ENCODE data around the gene ETNK2. TPM values are rescaled to one million over a fixed set of nuclear protein-coding genes. Genes with fewer than 3 reads are reported as not detected.

The ETNK2 gene
- total and polyA plus RNA-seq, 2 experiments from 2014 or later, result 7.6 to 26.2 TPM

GRCh38 chr1:204091787-204092312, 60.0 kb downstream of the ETNK2 start (continued):
- TF ChIP-seq CTCF (conservative IDR thresholded peaks at IDR 0.05; ENCODE audit: low read depth in 2 of 2), result no peak

GRCh38 chr1:204091066-204091465, 60.8 kb downstream of the ETNK2 start:
- H3K4me3 Mint-ChIP-seq, result no peak overlapping the region; the same call in 2 of the 3 replicates
- H3K27me3 Mint-ChIP-seq (ENCODE audit: insufficient read depth, low read depth, poor library complexity), result peaks cover 9% of the 10 kb centered on the region
- H3K9me2 ChIP-seq (ENCODE audit: insufficient read depth), result no peaks in the 10 kb centered on the region
- H3K27ac Mint-ChIP-seq, result no peak overlapping the region
- no peak for ATAC-seq
- peaks cover 86% of the 10 kb centered on the region for H4K20me1 ChIP-seq (replicated peaks; ENCODE audit: insufficient read depth)
- no peak for DNase-seq (ENCODE audit: low spot score)
- no peaks in the 10 kb centered on the region; the same call in 1 of the 2 replicates for H3K36me3 ChIP-seq (ENCODE audit: insufficient read depth)
- H3K27ac ChIP-seq (ENCODE audit: low read depth), result peak overlapping the region; percentile 59; the same call in 1 of the 2 replicates
- no peaks in the 10 kb centered on the region for H3K27me3 ChIP-seq (ENCODE audit: insufficient read depth)
- peaks cover 31% of the 10 kb centered on the region for H3F3A ChIP-seq (replicated peaks; ENCODE audit: low read depth)
- H2AFZ ChIP-seq, result no peak overlapping the region
- H3K79me2 ChIP-seq (replicated peaks; ENCODE audit: insufficient read depth), result peaks cover 100% of the 10 kb centered on the region
- H3K4me3 ChIP-seq, result no peak overlapping the region; the same call in 1 of the 2 replicates
- H3K4me2 ChIP-seq, result peak overlapping the region; percentile 60; the same call in 1 of the 2 replicates
- peaks cover 96% of the 10 kb centered on the region for H3K4me1 ChIP-seq (ENCODE audit: insufficient read depth)
- H3K4me1 Mint-ChIP-seq, result peaks cover 90% of the 10 kb centered on the region
- H3K36me3 Mint-ChIP-seq (ENCODE audit: low read depth), result peaks cover 5% of the 10 kb centered on the region; the same call in 2 of the 3 replicates
- no peaks in the 10 kb centered on the region for H3K9me3 Mint-ChIP-seq
- TF ChIP-seq REST (IDR thresholded peaks at IDR 0.05; ENCODE audit: unreplicated experiment), result no peak
- no peak for TF ChIP-seq ZNF114 (CRISPR knock-in tag; IDR thresholded peaks at IDR 0.05)
- TF ChIP-seq JUNB (IDR thresholded peaks at IDR 0.05; ENCODE audit: unreplicated experiment), result no peak
- TF ChIP-seq EZH2phosphoT487 (IDR thresholded peaks at IDR 0.05; ENCODE audit: unreplicated experiment), result no peak
- no peak for TF ChIP-seq NANOG (IDR thresholded peaks at IDR 0.05; ENCODE audit: borderline replicate concordance)
- no peak for TF ChIP-seq CREB1 (CRISPR knock-in tag; IDR thresholded peaks at IDR 0.05; ENCODE audit: low read depth)
- TF ChIP-seq CTCF (conservative IDR thresholded peaks at IDR 0.05; ENCODE audit: low read depth in 2 of 2), result no peak
- no peak for TF ChIP-seq STAT1 (IDR thresholded peaks at IDR 0.05; ENCODE audit: unreplicated experiment)
- no peak for TF ChIP-seq EZH2 (IDR thresholded peaks at IDR 0.05; ENCODE audit: low read depth, unreplicated experiment)
- no peak for TF ChIP-seq ZNF462 (CRISPR knock-in tag; IDR thresholded peaks at IDR 0.05)
- no peak for TF ChIP-seq ZNF331 (CRISPR knock-in tag; IDR thresholded peaks at IDR 0.05; ENCODE audit: low read depth)
